HG02610 (cell line): ENCODE data around the gene PYY.
"Not testable (repeated sequence)": the region's sequence is repeated elsewhere in the genome, so short reads cannot be mapped to it uniquely, and the experiment has no call there.

Experiments used
- ATAC-seq: cut with Tn5 transposase; IDR thresholded peaks from one replicate; pipeline ENCODE4 v1.9.1; 2021; ENCODE audit warnings: mild to moderate bottlenecking, moderate library complexity; ENCODE audit not compliant: unreplicated experiment

PYY gene

GRCh38 chr17:43979011-43979410, 25.3 kb upstream of the PYY start:
- ATAC-seq = no peak

DNA sequence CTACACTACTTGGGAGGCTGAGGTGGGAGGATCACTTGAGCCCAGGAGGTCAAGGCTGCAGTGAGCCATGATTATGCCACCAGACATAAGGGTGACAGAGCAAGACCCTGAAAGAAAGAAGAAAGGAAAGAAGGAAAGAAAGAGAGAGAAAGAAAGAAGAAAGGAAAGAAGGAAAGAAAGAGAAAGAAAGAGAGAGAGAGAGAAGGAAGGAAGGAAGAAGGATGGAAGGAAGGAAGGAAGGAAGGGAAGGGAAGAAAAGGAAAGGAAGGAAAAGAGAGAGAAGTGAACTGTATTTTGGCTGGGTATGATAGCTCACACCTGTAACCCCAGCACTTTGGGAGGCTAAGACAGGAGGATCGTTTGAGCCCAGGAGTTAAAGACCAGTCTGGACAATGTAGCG, 24.3 kb upstream of the PYY start:
- ATAC-seq = no peak

DNA sequence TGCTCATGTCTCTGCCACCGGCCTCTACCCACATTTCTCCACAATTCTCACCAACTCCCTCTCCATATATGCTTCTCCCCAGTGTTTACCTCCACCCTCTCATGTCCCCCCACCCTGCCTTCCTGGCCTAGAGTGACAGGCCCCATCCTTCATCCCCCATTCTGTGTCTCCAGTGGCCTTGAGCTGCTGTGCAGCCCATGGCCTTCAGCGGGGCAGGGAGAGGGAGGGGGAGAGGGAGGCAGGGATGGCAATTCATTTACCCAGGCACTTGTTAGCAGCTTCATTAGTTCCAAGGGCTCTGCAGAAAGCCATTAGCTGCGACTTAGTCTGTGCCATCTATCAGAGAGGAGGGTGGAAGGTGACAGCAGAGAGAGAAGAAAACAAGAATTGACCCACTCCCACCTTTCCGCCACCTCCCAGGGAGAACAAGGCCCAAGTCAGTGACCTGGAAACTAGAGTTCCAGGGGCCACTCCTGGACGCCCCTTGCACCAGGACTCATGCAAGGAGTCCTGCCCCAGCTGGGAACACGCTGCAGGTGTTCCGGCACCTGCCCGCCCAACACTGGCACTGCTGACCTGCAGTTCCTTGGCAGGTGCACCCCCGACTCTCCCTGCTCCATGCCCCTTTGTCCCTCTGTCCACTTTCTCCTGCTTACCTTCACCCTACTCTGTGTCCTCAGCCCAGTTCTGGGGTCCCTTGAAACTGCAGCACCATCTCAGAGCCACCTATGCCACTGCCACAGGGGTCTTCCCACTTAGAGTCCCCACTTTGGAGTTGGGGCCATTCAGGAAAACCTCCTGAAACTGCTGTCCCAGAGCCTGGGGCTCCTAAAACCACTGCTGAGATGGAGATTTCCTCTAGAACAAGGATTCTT, 23.5 kb upstream of the PYY start:
- no peak for ATAC-seq

DNA sequence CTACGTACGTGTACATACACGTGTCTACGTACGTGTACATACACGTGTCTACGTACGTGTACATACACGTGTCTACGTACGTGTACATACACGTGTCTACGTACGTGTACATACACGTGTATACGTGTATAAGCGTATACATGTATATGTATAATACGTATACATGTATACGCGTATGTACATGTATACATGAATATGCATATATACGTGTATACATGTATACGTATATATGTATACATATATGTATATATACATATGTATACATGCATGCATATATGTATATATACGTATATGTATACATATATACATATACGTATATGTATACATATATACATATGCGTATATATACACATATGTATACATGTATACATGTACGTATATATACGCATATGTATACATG, 22.2 kb upstream of the PYY start:
- no peak for ATAC-seq

GRCh38 chr17:43974382-43975266, 20.9 kb upstream of the PYY start:
- no peak for ATAC-seq

- ATAC-seq = not testable (repeated sequence)
These were observed 18.9 kb upstream of the PYY start for GRCh38 chr17:43972444-43973212.

DNA sequence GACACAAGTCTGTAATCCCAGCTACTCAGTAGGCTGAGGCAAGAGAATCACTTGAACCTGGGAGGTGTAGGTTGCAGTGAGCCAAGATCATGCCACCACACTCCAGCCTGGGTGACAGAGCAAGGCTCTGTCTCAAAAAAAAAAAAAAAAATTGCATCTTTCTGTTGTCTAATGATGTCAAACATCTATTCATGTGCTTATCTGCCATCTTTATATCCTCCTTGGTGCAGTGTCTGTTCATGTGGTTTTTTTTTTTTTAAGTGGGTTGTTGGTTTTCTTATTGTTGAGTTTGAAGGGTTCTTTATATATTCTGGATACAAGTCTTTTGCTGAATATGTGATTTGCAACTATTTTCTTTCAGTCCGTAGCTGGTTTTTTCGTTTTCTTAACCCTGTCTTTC, 17.7 kb upstream of the PYY start:
- ATAC-seq = not testable (repeated sequence)

DNA sequence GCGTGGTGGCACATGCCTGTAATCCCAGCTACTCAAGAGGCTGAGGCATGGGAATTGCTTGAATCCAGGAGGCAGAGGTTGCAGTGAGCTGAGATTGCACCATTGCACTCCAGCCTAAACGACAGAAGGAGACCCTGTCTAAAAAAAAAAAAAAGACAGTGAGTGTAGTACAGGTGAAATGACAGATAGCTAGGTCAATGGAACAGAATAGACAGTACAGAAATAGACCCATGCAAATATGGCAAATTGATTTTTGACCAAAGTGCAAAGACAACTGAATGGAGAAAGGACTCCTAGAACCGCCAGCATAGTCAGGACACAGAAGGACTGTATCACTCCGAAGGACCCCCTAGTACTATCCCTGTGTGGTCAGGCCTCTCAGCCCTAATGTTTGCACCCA, 16.6 kb upstream of the PYY start:
- ATAC-seq = no peak

GRCh38 chr17:43967251-43967875, 13.6 kb upstream of the PYY start:
- ATAC-seq = no peak

DNA sequence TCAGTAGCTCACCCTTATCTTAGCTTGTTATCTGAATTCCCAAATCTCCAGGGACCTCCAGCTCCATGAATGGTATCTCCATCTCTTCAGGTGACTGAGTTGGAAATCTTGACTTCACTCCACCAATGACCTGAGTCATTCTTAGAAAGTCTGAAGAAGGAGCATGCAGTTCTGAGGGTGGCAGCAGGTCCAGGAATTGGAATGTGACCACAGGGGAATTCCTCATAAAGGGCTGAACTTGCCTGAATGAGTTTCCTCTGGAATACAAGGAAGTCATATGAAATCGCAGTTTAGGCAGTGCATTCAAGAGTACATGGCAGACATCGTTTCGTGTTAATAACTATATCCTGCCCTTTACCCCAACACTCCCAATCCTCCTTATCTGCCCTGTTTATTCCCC, 12.5 kb upstream of the PYY start:
- no peak for ATAC-seq

DNA sequence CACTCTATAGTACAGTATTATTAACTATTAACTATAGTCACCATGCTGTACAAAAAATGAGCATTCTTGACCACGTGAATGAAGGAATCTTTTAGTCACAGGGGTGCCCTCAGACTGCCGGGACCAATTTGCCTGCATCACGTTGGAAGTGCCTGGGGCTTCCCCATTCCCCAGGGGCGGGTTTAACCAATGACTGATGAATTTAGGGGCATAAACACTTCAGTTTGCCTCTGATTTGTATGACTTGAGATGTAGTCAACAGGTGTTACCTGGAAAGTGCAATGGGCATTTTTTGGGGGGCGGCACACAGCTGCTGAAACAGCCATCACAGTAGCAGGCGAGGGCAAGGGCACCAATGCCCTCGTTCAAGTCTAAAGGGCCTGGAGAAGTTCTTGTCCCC, 8.7 kb upstream of the PYY start:
- ATAC-seq = no peak

GRCh38 chr17:43961954-43962353, 8.2 kb upstream of the PYY start:
- ATAC-seq = no peak

- ATAC-seq = not testable (repeated sequence)
These were observed 7.6 kb upstream of the PYY start for GRCh38 chr17:43961292-43961691.

DNA sequence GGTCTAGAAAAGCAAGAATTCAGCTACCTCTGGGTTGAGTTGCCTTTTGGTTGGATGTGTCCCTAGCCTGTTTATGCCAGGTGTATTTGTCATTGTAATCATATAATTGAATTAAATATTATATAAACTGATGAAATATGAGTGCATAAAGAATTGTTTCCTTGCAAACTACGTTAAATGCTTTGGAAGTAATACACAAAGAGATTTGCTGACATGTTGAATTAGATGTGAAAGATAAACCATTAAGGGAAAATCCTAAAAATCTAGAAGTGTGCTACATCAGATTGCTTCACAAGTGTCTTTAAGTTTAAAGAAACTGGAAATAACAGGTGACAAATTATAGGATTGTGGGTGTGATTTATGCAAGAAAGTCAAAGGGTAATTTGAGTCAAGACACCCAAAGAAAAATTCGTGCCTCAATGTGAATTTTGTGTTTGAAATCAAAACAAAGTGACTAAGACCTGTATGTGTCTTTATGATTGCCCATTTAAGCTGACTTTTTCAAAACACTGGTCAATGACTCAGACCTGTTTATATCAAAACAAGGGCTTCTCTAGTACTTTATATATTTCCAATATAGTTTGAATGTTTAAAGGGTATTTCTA, 5.1 kb upstream of the PYY start:
- ATAC-seq = no peak

DNA sequence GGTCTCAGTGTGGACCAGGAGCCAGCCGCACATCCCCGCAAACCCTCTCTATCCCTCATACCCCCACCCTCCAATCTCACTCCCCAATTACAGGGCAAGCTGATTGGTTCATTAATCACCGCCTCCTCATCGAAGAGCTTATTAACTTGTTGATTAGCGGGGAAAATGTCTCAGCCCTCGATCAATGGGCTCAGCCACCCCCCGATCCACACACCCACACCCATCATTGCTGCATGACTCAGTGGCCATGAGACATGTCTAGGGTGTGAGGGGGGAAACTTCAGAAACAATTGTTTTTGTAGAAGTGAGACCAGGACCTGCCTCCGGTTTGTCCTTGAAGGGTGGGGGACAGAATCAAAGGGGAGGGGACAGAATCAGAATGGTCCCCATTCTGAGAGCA, 2.5 kb upstream of the PYY start:
- ATAC-seq = no peak

GRCh38 chr17:43952724-43953666, 745 bp downstream of the PYY start:
- no peak for ATAC-seq

DNA sequence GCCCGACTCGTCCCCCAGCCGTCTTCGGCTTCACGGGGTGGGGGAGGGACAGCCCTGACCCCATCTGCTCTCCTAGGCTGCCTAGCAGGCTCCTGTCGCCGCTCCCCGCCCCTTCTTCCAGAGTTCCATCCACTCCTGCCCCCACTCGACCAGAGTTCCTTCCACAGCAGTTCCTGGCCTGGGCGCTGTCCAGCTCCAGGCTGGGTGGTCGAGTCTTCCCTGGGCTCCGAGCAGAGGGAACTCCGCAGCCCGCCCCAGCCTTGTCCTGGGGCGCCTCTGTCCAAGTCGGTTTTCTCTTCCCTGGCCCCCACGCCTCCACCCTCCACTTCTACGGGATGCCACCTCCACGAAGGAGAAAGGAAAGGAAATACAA, 1.4 kb downstream of the PYY start:
- ATAC-seq = no peak

- no peak for ATAC-seq
These were observed 2.0 kb downstream of the PYY start for GRCh38 chr17:43951750-43952149.

GRCh38 chr17:43950554-43950953, 3.2 kb downstream of the PYY start:
- ATAC-seq = no peak
